Activated CD4-positive, alpha-beta T cell treated with anti-CD3 and anti-CD28 coated beads, Interleukin-2, amount 10 ng/mL, durations not matched to agents 24 days and 14 days (primary cell): ENCODE data around the gene PRKCH. TPM values are rescaled to one million over a fixed set of nuclear protein-coding genes. Genes with fewer than 3 reads are reported as not detected.
"Not testable (repeated sequence)": the region's sequence is repeated elsewhere in the genome, so short reads cannot be mapped to it uniquely, and the experiment has no call there.

Experiments used
- DNase-seq: peaks from one replicate; pipeline ENCODE4 v3.0.0; 2022
- H3K27ac Mint-ChIP-seq: one replicate; pipeline ENCODE4 v1.8.0; 2022; ENCODE audit warnings: mild to moderate bottlenecking, mixed read lengths
- H3K27me3 Mint-ChIP-seq: one replicate; pipeline ENCODE4 v1.8.0; 2022; ENCODE audit warnings: mixed read lengths
- H3K36me3 Mint-ChIP-seq: one replicate; pipeline ENCODE4 v1.8.0; 2022; ENCODE audit warnings: low read depth, mild to moderate bottlenecking, mixed read lengths
- H3K4me1 Mint-ChIP-seq: one replicate; pipeline ENCODE4 v1.8.0; 2021; ENCODE audit warnings: mixed read lengths
- H3K4me3 Mint-ChIP-seq: one replicate; pipeline ENCODE4 v1.8.0; 2022; ENCODE audit warnings: mild to moderate bottlenecking, moderate library complexity, mixed read lengths
- H3K9me3 Mint-ChIP-seq: one replicate; pipeline ENCODE4 v1.8.0; 2021; ENCODE audit warnings: mixed read lengths
- intact Hi-C: fragments of 100-400 bp; cut with micrococcal nuclease; formaldehyde crosslinking; loops from one replicate; pipeline ENCODE4 v1.15.1; 2023
- total RNA-seq: library from RNA; stranded (reverse); gene quantifications from 2 replicates; pipeline ENCODE4 v1.2.3, GENCODE V29; 2022

The PRKCH gene
- total RNA-seq, 1 donor from 2014 or later, result 118 TPM

GRCh38 chr14:61398221-61398620, 76.8 kb downstream of the PRKCH start:
- no peaks in the 10 kb centered on the region for H3K27me3 Mint-ChIP-seq
- intact Hi-C loops, result no loop called here
- H3K36me3 Mint-ChIP-seq, result peaks cover 54% of the 10 kb centered on the region
- DNase-seq, result no peak
- H3K9me3 Mint-ChIP-seq, result no peaks in the 10 kb centered on the region
- no peak overlapping the region for H3K4me3 Mint-ChIP-seq
- peak overlapping the region; percentile 41 for H3K27ac Mint-ChIP-seq
- H3K4me1 Mint-ChIP-seq, result peaks cover 66% of the 10 kb centered on the region

GRCh38 chr14:61399365-61399764, 78.0 kb downstream of the PRKCH start:
- Mint-ChIP-seq H3K9me3 (no peaks in the 10 kb centered on the region), H3K4me1 (peaks cover 68% of the 10 kb centered on the region), H3K27ac (no peak overlapping the region), H3K27me3 (no peaks in the 10 kb centered on the region), H3K4me3 (no peak overlapping the region), H3K36me3 (peaks cover 46% of the 10 kb centered on the region)
- intact Hi-C loops, result no loop called here
- DNase-seq, result no peak

DNA sequence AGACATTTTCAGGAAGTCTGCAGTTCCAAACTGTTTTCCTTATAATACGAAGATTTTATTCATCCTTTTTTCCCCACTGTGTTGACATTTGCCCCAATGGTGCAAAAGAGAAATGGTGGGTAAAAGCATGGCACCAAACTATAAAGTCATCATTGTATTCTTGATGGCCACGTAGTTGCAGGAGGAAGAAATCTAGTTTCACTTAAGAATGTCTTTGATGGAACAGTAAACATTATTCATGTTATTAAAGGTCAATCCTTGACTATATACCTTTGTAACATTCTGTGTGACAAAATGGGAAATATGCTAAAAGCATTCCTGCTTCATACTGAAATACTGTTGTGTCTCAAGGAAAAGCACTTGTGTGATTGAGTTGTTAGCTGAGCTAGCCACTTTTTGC, 80.1 kb downstream of the PRKCH start:
- Mint-ChIP-seq H3K4me3 (peak overlapping the region; percentile 34), H3K27me3 (no peaks in the 10 kb centered on the region), H3K27ac (peak overlapping the region; percentile 39), H3K4me1 (peaks cover 68% of the 10 kb centered on the region), H3K36me3 (peaks cover 36% of the 10 kb centered on the region), H3K9me3 (no peaks in the 10 kb centered on the region)
- intact Hi-C loops, result no loop called here
- DNase-seq, result no peak

- peaks cover 24% of the 10 kb centered on the region for H3K36me3 Mint-ChIP-seq
- H3K27me3 Mint-ChIP-seq, result no peaks in the 10 kb centered on the region
- no peaks in the 10 kb centered on the region for H3K9me3 Mint-ChIP-seq
- peaks cover 65% of the 10 kb centered on the region for H3K4me1 Mint-ChIP-seq
- peak overlapping the region; percentile 71 for H3K4me3 Mint-ChIP-seq
- intact Hi-C loops, result loop anchor here (1.0 to 2.0 kb wide), 2 partner anchors 11 to 13 kb away; no protein-coding TSS in a partner anchor
- DNase-seq, result peak; percentile 85
- peak overlapping the region; percentile 90 for H3K27ac Mint-ChIP-seq
Measured at GRCh38 chr14:61403411-61403810, 82.0 kb downstream of the PRKCH start.

- Mint-ChIP-seq H3K36me3 (peaks cover 23% of the 10 kb centered on the region), H3K9me3 (no peaks in the 10 kb centered on the region), H3K27me3 (no peaks in the 10 kb centered on the region), H3K4me1 (peaks cover 69% of the 10 kb centered on the region), H3K4me3 (peak overlapping the region; percentile 47), H3K27ac (peak overlapping the region; percentile 84)
- intact Hi-C loops, result no loop called here
- no peak for DNase-seq
Measured at GRCh38 chr14:61404637-61405036, 83.3 kb downstream of the PRKCH start.

DNA sequence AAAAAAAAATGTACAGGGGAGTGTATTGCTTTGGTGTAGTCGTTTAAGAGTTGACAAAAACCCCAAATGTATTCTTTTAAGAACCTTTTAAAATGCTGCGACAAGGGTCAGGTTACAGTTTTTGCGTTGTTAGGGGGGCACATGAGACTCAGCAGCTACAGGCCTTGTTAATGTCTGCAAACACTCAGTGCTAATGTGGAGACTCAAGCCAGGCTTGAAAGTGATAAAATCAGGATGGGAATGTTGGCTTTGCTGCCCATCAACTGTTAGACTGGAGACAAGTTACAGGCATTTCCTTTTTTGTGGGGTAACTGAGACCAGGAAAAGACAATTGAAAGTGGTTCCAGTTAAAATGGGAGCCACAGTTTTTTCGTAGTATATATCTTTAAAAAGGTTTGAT, 84.8 kb downstream of the PRKCH start:
- Mint-ChIP-seq H3K27me3 (no peaks in the 10 kb centered on the region), H3K4me3 (peak overlapping the region; percentile 24), H3K4me1 (peaks cover 64% of the 10 kb centered on the region), H3K27ac (peak overlapping the region; percentile 49), H3K36me3 (peaks cover 28% of the 10 kb centered on the region), H3K9me3 (no peaks in the 10 kb centered on the region)
- no peak for DNase-seq
- intact Hi-C loops, result loop anchor here (1.0 to 2.0 kb wide), 5 partner anchors 18 to 80 kb away; no protein-coding TSS in a partner anchor

DNA sequence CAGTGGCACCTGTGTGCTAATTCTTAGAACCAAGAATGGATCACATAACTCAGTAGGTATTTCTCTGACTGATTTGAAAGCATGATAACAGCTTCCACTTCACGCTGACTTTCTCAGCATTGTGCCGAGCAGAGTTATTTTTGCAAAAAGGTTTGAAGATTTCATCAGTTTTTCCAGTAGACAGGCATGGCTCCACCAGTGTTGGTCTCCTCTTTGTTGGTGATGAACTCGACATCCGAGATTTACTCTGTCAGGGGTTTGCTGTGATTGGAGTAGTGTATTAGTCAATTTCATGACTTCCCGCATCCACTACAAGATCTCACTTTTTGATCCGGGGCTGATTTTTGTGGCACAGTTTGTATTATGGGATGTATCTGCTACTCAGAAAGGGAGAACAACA, 85.3 kb downstream of the PRKCH start:
- Mint-ChIP-seq H3K9me3 (no peaks in the 10 kb centered on the region), H3K27me3 (no peaks in the 10 kb centered on the region), H3K27ac (peak overlapping the region; percentile 77), H3K4me3 (peak overlapping the region; percentile 53), H3K4me1 (peaks cover 64% of the 10 kb centered on the region), H3K36me3 (peaks cover 27% of the 10 kb centered on the region)
- intact Hi-C loops, result loop anchor here (1.0 to 2.0 kb wide), 5 partner anchors 18 to 80 kb away; no protein-coding TSS in a partner anchor
- DNase-seq, result peak; percentile 72

GRCh38 chr14:61408498-61408897, 87.1 kb downstream of the PRKCH start:
- intact Hi-C loops, result no loop called here

DNA sequence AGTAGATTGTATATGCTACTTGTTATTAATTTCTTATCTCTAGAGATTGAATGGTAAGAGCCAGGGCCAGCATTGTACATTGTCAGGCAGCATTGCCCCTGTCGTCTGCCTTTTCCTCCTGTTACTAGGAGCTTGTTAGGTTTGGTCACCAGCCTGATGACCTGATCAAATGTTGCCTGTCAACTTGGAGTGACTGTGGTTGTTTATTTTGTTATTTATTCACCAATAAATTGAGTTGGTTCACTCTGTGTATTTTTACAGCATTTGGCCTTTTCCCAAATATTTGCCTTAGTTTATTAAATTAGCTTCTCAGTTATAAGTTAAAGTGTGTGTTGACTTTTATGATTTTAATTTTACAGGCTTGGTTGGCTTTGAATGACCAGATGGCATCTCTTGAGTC, 88.4 kb downstream of the PRKCH start:
- Mint-ChIP-seq H3K27ac (no peak overlapping the region), H3K4me3 (no peak overlapping the region), H3K36me3 (peaks cover 24% of the 10 kb centered on the region), H3K4me1 (peaks cover 51% of the 10 kb centered on the region), H3K9me3 (no peaks in the 10 kb centered on the region), H3K27me3 (no peaks in the 10 kb centered on the region)
- DNase-seq, result no peak
- intact Hi-C loops, result no loop called here

More at GRCh38 chr14:61408498-61408897, 87.1 kb downstream of the PRKCH start:
- DNase-seq, result no peak
- H3K9me3 Mint-ChIP-seq, result no peaks in the 10 kb centered on the region
- peaks cover 62% of the 10 kb centered on the region for H3K4me1 Mint-ChIP-seq
- no peak overlapping the region for H3K27ac Mint-ChIP-seq
- H3K27me3 Mint-ChIP-seq, result no peaks in the 10 kb centered on the region
- H3K36me3 Mint-ChIP-seq, result peaks cover 28% of the 10 kb centered on the region
- H3K4me3 Mint-ChIP-seq, result no peak overlapping the region

DNA sequence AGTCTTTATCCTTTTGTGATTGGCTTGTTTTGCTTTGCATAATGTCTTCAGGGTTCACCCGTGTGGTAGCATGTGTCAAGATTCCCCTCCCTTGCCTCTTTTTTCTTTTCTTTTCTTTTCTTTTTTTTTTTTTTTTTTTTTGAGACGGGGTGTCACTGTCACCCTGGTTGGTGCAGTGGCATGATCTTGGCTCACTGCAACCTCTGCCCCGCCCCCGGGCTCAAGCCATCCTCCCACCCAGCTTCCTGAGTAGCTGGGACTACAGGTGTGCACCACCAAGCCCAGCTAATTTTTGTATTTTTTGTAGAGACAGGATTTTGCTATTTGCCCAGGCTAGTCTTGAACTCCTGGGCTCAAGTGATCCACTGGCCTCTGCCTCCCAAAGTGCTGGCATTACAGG, 94.6 kb downstream of the PRKCH start:
- Mint-ChIP-seq H3K4me1 (peaks cover 59% of the 10 kb centered on the region), H3K27ac (peak overlapping the region; percentile 75), H3K36me3 (peaks cover 16% of the 10 kb centered on the region), H3K4me3 (peak overlapping the region; percentile 52)
- not testable (repeated sequence) for H3K27me3 Mint-ChIP-seq, DNase-seq, H3K9me3 Mint-ChIP-seq
- intact Hi-C loops, result loop anchor here (2.0 kb wide), 2 partner anchors 13 to 23 kb away; no protein-coding TSS in a partner anchor

DNA sequence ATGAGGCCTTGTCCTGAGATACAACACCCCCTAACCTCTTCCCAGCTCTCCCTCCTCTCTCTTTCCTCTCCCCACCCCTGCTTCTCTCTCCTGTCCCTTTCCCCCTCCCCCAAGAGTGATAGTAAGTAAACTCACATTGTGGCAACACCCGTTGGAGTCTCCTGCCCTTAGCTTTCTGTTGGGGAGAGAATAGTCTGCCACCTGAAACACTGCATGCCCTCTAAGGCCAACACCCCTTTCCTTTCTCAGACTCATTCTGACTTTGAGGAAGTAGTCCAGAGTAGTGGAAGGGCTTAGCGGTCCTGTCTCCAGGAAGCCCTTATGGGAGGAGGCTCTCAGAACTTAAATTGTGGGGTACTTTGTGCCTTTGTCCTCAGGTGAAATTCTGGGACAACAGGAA, 95.2 kb downstream of the PRKCH start:
- Mint-ChIP-seq H3K36me3 (peaks cover 13% of the 10 kb centered on the region), H3K27me3 (no peaks in the 10 kb centered on the region), H3K9me3 (no peaks in the 10 kb centered on the region), H3K4me1 (peaks cover 58% of the 10 kb centered on the region), H3K27ac (peak overlapping the region; percentile 75), H3K4me3 (peak overlapping the region; percentile 52)
- intact Hi-C loops, result loop anchor here (2.0 kb wide), 2 partner anchors 14 to 24 kb away; no protein-coding TSS in a partner anchor
- DNase-seq, result peak; percentile 70

DNA sequence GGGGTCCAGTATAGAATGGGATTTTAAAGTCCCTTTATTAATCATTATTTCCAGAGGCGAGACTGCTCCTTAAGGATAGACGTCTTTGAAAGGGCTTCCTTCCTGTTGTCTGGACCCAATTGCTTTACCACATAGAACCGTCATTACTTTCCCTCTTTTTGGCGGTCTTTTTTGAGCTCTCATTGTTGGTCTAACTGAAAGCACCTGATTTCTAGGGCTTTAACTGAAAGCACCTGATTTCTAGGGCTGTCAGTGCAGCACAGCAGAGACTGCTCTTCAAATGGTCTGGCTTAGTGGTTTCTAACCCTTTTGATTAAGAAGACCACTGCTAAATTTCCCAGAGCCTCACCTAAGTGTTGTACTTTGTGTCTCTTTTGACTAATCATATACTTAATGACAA, 95.8 kb downstream of the PRKCH start:
- H3K36me3 Mint-ChIP-seq, result peaks cover 14% of the 10 kb centered on the region
- no peaks in the 10 kb centered on the region for H3K27me3 Mint-ChIP-seq
- no peak for DNase-seq
- no peaks in the 10 kb centered on the region for H3K9me3 Mint-ChIP-seq
- intact Hi-C loops, result loop anchor here (2.0 kb wide), 2 partner anchors 14 to 24 kb away; no protein-coding TSS in a partner anchor
- peaks cover 56% of the 10 kb centered on the region for H3K4me1 Mint-ChIP-seq
- H3K4me3 Mint-ChIP-seq, result peak overlapping the region; percentile 34
- H3K27ac Mint-ChIP-seq, result peak overlapping the region; percentile 75

- intact Hi-C loops, result loop anchor here (2.0 kb wide), 2 partner anchors 15 to 25 kb away; no protein-coding TSS in a partner anchor
- H3K4me3 Mint-ChIP-seq, result peak overlapping the region; percentile 29
- H3K27ac Mint-ChIP-seq, result peak overlapping the region; percentile 56
Measured at GRCh38 chr14:61417883-61418455, 96.6 kb downstream of the PRKCH start.

DNA sequence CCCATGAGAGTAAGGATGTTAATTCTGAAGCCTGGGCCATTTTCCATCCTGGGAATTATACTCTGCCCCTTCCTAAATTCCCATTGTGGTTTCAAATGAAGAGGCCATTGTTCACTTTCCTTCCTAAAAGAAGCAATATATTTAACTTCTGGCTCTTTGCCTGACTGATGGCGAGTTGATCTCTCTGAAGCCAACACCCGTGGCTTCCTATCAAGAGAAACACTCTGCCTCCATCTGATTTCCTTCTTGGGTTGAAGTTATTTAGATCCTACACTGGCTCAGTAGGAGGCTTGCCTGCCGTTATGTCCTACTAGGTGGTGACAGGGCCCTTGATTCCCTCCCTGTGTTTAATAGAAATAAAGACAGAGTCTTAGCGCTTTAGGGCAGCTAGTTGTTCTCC, 97.4 kb downstream of the PRKCH start:
- intact Hi-C loops, result no loop called here
- Mint-ChIP-seq H3K9me3 (peaks cover 4% of the 10 kb centered on the region), H3K36me3 (peaks cover 25% of the 10 kb centered on the region), H3K27ac (peak overlapping the region; percentile 17), H3K4me1 (peaks cover 65% of the 10 kb centered on the region), H3K4me3 (no peak overlapping the region), H3K27me3 (no peaks in the 10 kb centered on the region)
- no peak for DNase-seq

More at GRCh38 chr14:61417883-61418455, 96.6 kb downstream of the PRKCH start:
- H3K9me3 Mint-ChIP-seq, result no peaks in the 10 kb centered on the region
- peaks cover 20% of the 10 kb centered on the region for H3K36me3 Mint-ChIP-seq
- H3K4me1 Mint-ChIP-seq, result peaks cover 61% of the 10 kb centered on the region
- H3K27me3 Mint-ChIP-seq, result no peaks in the 10 kb centered on the region
- no peak for DNase-seq
